Sigmoid colon (tissue), 7 donors: ENCODE measurements around the gene MARK3. TPM values are rescaled to one million over a fixed set of nuclear protein-coding genes. Genes with fewer than 3 reads are reported as not detected.

Experiments used
- DNase-seq: peaks from one replicate; pipeline ENCODE4 v3.0.0-alpha.2; 2019
- H3K27ac ChIP-seq, 4 donors: fragments of 200-600 bp; sonication (generic); one replicate each; pipeline ENCODE4 v1.5.1; 2016 to 2019; ENCODE audit warnings: mild to moderate bottlenecking in 1 of 4
- H3K27me3 ChIP-seq, 3 donors: fragments of 200-600 bp; sonication (generic); one replicate each; pipeline ENCODE4 v1.5.1; 2019; ENCODE audit warnings: mild to moderate bottlenecking in 1 of 3
- H3K36me3 ChIP-seq, 4 donors: fragments of 200-600 bp; sonication (generic); one replicate each; pipeline ENCODE4 v1.5.1; 2016 to 2019
- H3K4me1 ChIP-seq, 4 donors: fragments of 200-600 bp; sonication (generic); one replicate each; pipeline ENCODE4 v1.5.1; 2017 to 2019
- H3K4me3 ChIP-seq, 4 donors: fragments of 200-600 bp; sonication (generic); one replicate each; pipeline ENCODE4 v1.5.1; 2017 to 2019; ENCODE audit warnings: mild to moderate bottlenecking in 2 of 4, moderate library complexity in 1 of 4
- H3K9me3 ChIP-seq, 4 donors: fragments of 200-600 bp in 3 of 4; sonication (generic) in 3 of 4; one replicate each; pipeline versions ENCODE4 v1.5.1 to v1.6.1; 2013 to 2019
- CTCF ChIP-seq, 4 experiments: fragments of 450-650 bp in 3 of 4; fragments of 200-600 bp in 1 of 4; IDR thresholded peaks; one replicate each; pipeline ENCODE4 v1.5.1; 2016 to 2019; ENCODE audit warnings: antibody characterized with exemption in 4 of 4, mild to moderate bottlenecking in 3 of 4, moderate library complexity in 2 of 4
- EP300 ChIP-seq, 4 donors: sonication (generic); formaldehyde crosslinking; IDR thresholded peaks; one replicate each; pipeline ENCODE4 v1.6.1; 2017; ENCODE audit warnings: antibody characterized with exemption in 4 of 4
- POLR2A ChIP-seq, 2 donors: fragments of 450-650 bp; IDR thresholded peaks; one replicate each; pipeline ENCODE4 v1.6.1; 2016; ENCODE audit warnings: antibody characterized with exemption in 2 of 2, mild to moderate bottlenecking in 2 of 2, moderate library complexity in 2 of 2
- POLR2AphosphoS5 ChIP-seq, 4 donors: sonication (generic); formaldehyde crosslinking; IDR thresholded peaks; one replicate each; pipeline ENCODE4 v1.6.1; 2017; ENCODE audit warnings: antibody characterized with exemption in 4 of 4
- WGBS, 2 donors: extraction: QIAGEN DNeasy Blood & Tissue Kit; methylation state at CpG; one replicate each; pipeline ENCODE4 v1.1.7; 2013; 5-methylcytosine and 5-hydroxymethylcytosine counted together
- intact Hi-C: fragments of 100-400 bp; cut with DNase I; formaldehyde crosslinking; loops from one replicate; pipeline ENCODE4 v1.15.1; 2023
- polyA plus RNA-seq, 3 donors: library from polyadenylated mRNA; stranded (reverse); fragments of 200-250 nt; gene quantifications; one replicate each; pipeline ENCODE4 v1.2.3, GENCODE V29; 2013
- total RNA-seq, 4 donors: library from RNA; depleted of rRNA; stranded (reverse); fragments of >200 nt; gene quantifications; one replicate each; pipeline ENCODE4 v1.1.0, GENCODE V29; 2016
- donor health status: healthy with polysubstance abuse.
- donor health status: Bipolar disorder and iron deficiency.
- donor health status: healthy.

Gene MARK3
- total and polyA plus RNA-seq, 7 donors = 21.6 to 104 (median 66.7) TPM

GRCh38 chr14:103443111-103443510 lies 57.9 kb downstream of the MARK3 start:
- DNase-seq = no peak
- Histone ChIP-seq H3K36me3 (peaks cover 0 to 19% (median 0%) of the 10 kb centered on the region in 4 donors), H3K4me3 (no peak overlapping the region), H3K9me3 (no peaks in the 10 kb centered on the region), H3K27me3 (no peaks in the 10 kb centered on the region), H3K4me1 (peaks cover 0 to 8% (median 0%) of the 10 kb centered on the region in 4 donors), H3K27ac (no peak overlapping the region)
- 90 to 93% methylated on average over 2 of the region's 2 CpGs for WGBS, 2 donors
- intact Hi-C loops = no loop called here
- TF ChIP-seq POLR2AphosphoS5 (IDR thresholded peaks at IDR 0.05) (no peak), CTCF (IDR thresholded peaks at IDR 0.05) (no peak), POLR2A (IDR thresholded peaks at IDR 0.05) (no peak)

- H3K27me3 ChIP-seq = no peaks in the 10 kb centered on the region
- H3K27ac ChIP-seq = no peak overlapping the region
- TF ChIP-seq POLR2A (IDR thresholded peaks at IDR 0.05) = no peak
- TF ChIP-seq POLR2AphosphoS5 (IDR thresholded peaks at IDR 0.05) = no peak
- 51 to 61% methylated on average over 4 of the region's 4 CpGs for WGBS, 2 donors
- H3K9me3 ChIP-seq = no peaks in the 10 kb centered on the region
- intact Hi-C loops = no loop called here
- H3K4me3 ChIP-seq = no peak overlapping the region
- peaks cover 0 to 15% (median 0%) of the 10 kb centered on the region in 4 donors for H3K36me3 ChIP-seq
- H3K4me1 ChIP-seq = peaks cover 0 to 8% (median 0%) of the 10 kb centered on the region in 4 donors
- DNase-seq = no peak
Measured at GRCh38 chr14:103444837-103445524, 59.8 kb downstream of the MARK3 start.

GRCh38 chr14:103445806-103446205 lies 60.6 kb downstream of the MARK3 start:
- no peaks in the 10 kb centered on the region for H3K9me3 ChIP-seq
- no peak for DNase-seq
- no peaks in the 10 kb centered on the region for H3K27me3 ChIP-seq
- no peak overlapping the region for H3K27ac ChIP-seq
- H3K36me3 ChIP-seq = peaks cover 0 to 9% (median 0%) of the 10 kb centered on the region in 4 donors
- WGBS, 2 donors = 90% methylated on average over 3 of the region's 3 CpGs
- TF ChIP-seq EP300 (IDR thresholded peaks at IDR 0.05) = no peak
- no peak for TF ChIP-seq CTCF (IDR thresholded peaks at IDR 0.05)
- TF ChIP-seq POLR2AphosphoS5 (IDR thresholded peaks at IDR 0.05) = no peak
- TF ChIP-seq POLR2A (IDR thresholded peaks at IDR 0.05) = no peak
- H3K4me1 ChIP-seq = peaks cover 0 to 8% (median 0%) of the 10 kb centered on the region in 4 donors
- no peak overlapping the region for H3K4me3 ChIP-seq
- intact Hi-C loops = no loop called here

- WGBS, 2 donors = 92 to 93% methylated on average over 2 of the region's 2 CpGs
- intact Hi-C loops = no loop called here
- Histone ChIP-seq H3K4me1 (peaks cover 0 to 5% (median 0%) of the 10 kb centered on the region in 4 donors), H3K27ac (no peak overlapping the region), H3K36me3 (no peaks in the 10 kb centered on the region), H3K27me3 (no peaks in the 10 kb centered on the region), H3K4me3 (no peak overlapping the region), H3K9me3 (no peaks in the 10 kb centered on the region)
- DNase-seq = no peak
- TF ChIP-seq CTCF (IDR thresholded peaks at IDR 0.05) = no peak
- TF ChIP-seq POLR2A (IDR thresholded peaks at IDR 0.05) = no peak
- TF ChIP-seq POLR2AphosphoS5 (IDR thresholded peaks at IDR 0.05) = no peak
- TF ChIP-seq EP300 (IDR thresholded peaks at IDR 0.05) = no peak
Measured at GRCh38 chr14:103448097-103448496, 62.9 kb downstream of the MARK3 start.

- TF ChIP-seq POLR2AphosphoS5 (IDR thresholded peaks at IDR 0.05) (no peak), CTCF (IDR thresholded peaks at IDR 0.05) (no peak), POLR2A (IDR thresholded peaks at IDR 0.05) (no peak), EP300 (IDR thresholded peaks at IDR 0.05) (no peak)
- WGBS, 2 donors = 91 to 96% methylated on average over 2 of the region's 2 CpGs
Measured at GRCh38 chr14:103449634-103450161, 64.5 kb downstream of the MARK3 start.

More at GRCh38 chr14:103449634-103450161, 64.5 kb downstream of the MARK3 start:
- H3K27me3 ChIP-seq = no peaks in the 10 kb centered on the region
- intact Hi-C loops = no loop called here
- peaks cover 0 to 5% (median 0%) of the 10 kb centered on the region in 4 donors for H3K4me1 ChIP-seq
- H3K36me3 ChIP-seq = peaks cover 0 to 5% (median 0%) of the 10 kb centered on the region in 4 donors
- H3K4me3 ChIP-seq = no peak overlapping the region
- no peaks in the 10 kb centered on the region for H3K9me3 ChIP-seq
- H3K27ac ChIP-seq = no peak overlapping the region
- no peak for DNase-seq
